Measurements from ENCODE around the gene ZBTB2.

ZBTB2 gene

DNA sequence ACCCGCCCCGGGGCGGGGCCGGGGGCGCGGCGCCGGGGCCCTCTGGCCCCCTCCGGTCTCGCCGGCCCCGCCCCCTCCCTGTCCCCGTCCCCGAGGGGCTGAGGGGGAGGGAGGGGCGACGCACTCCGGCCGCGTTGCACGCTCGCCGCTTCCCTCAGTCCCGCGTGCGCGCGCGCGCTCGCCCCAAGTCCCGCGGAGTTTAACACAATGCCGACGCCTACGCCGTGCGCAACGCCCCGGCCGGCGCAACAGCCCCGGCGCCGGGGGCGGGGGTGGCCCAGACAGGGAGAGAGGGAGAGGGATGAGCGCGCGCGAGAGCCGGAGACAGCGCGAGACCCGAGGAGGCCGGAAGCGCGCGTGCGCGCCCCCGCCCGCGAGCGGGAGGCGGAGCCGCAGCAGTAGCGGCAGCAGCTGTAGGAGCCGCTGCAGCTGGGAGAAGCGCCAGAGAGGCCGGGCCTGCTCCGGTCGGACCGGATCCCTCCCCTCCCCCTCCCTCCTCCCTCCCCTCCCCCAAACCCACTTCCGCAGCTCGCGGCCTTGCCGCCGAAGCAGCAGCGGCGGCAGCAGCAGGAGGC lies 996 bp downstream of the ZBTB2 start:
- TF ChIP-seq CTCF (IDR thresholded peaks at IDR 0.05; ENCODE audit: low read depth, low read length) = no peak
- H3K4me3 ChIP-seq (ENCODE audit: low read depth, low read length) = peak overlapping the region; percentile 88

- H3K4me3 ChIP-seq (ENCODE audit: low read depth, low read length) = peak overlapping the region; percentile 88
- TF ChIP-seq CTCF (IDR thresholded peaks at IDR 0.05; ENCODE audit: low read depth, low read length) = no peak
Observed at GRCh38 chr6:151389618-151390275, 1.6 kb downstream of the ZBTB2 start.

- peak overlapping the region; percentile 88 for H3K4me3 ChIP-seq (ENCODE audit: low read depth, low read length)
- TF ChIP-seq CTCF (IDR thresholded peaks at IDR 0.05; ENCODE audit: low read depth, low read length) = no peak
Observed at GRCh38 chr6:151388997-151389617, 2.3 kb downstream of the ZBTB2 start.

- H3K4me3 ChIP-seq (ENCODE audit: low read depth, low read length) = no peak overlapping the region
- TF ChIP-seq CTCF (IDR thresholded peaks at IDR 0.05; ENCODE audit: low read depth, low read length) = no peak
Observed at GRCh38 chr6:151388236-151388635, 3.1 kb downstream of the ZBTB2 start.

GRCh38 chr6:151387175-151387970 lies 4.0 kb downstream of the ZBTB2 start:
- no peak overlapping the region for H3K4me3 ChIP-seq (ENCODE audit: low read depth, low read length)
- TF ChIP-seq CTCF (IDR thresholded peaks at IDR 0.05; ENCODE audit: low read depth, low read length) = no peak

DNA sequence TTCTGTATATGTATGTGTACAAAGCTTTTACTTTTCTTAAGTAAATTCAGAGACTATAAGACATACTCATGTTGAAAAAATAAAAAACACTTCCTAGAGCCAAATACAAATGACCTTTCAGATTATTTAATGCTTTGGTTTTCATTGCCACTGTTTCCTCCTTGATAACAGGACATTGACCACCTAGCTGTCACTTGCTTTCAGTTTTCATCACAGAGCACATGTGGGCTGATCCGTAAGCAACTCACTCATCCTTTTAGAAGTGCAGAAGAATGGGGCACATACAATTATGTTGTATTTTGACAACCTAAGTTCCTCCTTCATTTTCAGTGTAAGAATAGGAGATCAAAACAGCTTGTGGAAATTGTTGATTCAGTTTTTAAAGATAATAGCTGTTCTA lies 6.2 kb downstream of the ZBTB2 start:
- no peak overlapping the region for H3K4me3 ChIP-seq (ENCODE audit: low read depth, low read length)
- no peak for TF ChIP-seq CTCF (IDR thresholded peaks at IDR 0.05; ENCODE audit: low read depth, low read length)
